Common myeloid progenitor, CD34-positive (primary cell): ENCODE data around the gene S100PBP.

Experiments used
- CTCF ChIA-PET: fragments of 350-600 bp; sonication (Branson Sonifier 250); formaldehyde crosslinking; loops from one replicate; lab custom pipeline; 2021; ENCODE audit warnings: antibody characterized with exemption; lab: Charles Lee
- POLR2A ChIA-PET: fragments of 350-600 bp; sonication (Branson Sonifier 250); formaldehyde crosslinking; loops from one replicate; lab custom pipeline; 2021; ENCODE audit warnings: antibody characterized with exemption; lab: Charles Lee
- DNase-seq, 3 donors: peaks; one replicate each; pipeline versions ENCODE4 v3.0.0 to v3.0.0-alpha.2; 2013
- H3K27ac ChIP-seq, 2 experiments: 1 replicate in 1 of 2; 2 replicates in 1 of 2; pipeline ENCODE4 v1.7.0; 2013; ENCODE audit warnings: inconsistent platforms in 2 of 2, low read length in 2 of 2, mild to moderate bottlenecking in 2 of 2, low read depth in 1 of 2, moderate library complexity in 1 of 2; ENCODE audit not compliant: severe bottlenecking in 2 of 2, insufficient read depth in 1 of 2, poor library complexity in 1 of 2
- H3K27me3 ChIP-seq, 5 experiments: replicated peaks in 2 of 5; 1 replicate in 3 of 5; 2 replicates in 2 of 5; pipeline versions ENCODE4 v1.6.1 to v1.7.0; 2013; ENCODE audit warnings: low read length in 4 of 5, mild to moderate bottlenecking in 2 of 5, moderate library complexity in 2 of 5, inconsistent platforms in 1 of 5; ENCODE audit not compliant: insufficient read depth in 5 of 5, control insufficient read depth in 4 of 5
- H3K36me3 ChIP-seq, 4 experiments: 1 replicate in 2 of 4; 2 replicates in 2 of 4; pipeline versions ENCODE4 v1.6.1 to v1.7.0; 2013; ENCODE audit warnings: low read length in 3 of 4, control low read depth in 1 of 4, mild to moderate bottlenecking in 1 of 4; ENCODE audit not compliant: control insufficient read depth in 4 of 4, insufficient read depth in 4 of 4
- H3K4me1 ChIP-seq, 4 experiments: 1 replicate in 3 of 4; 2 replicates in 1 of 4; pipeline versions ENCODE4 v1.6.1 to v1.7.1; 2013; ENCODE audit warnings: low read length in 3 of 4, mild to moderate bottlenecking in 3 of 4, control low read depth in 1 of 4, inconsistent platforms in 1 of 4, moderate library complexity in 1 of 4; ENCODE audit not compliant: control insufficient read depth in 4 of 4, insufficient read depth in 4 of 4; ENCODE audit errors: control extremely low read depth in 1 of 4
- H3K4me3 ChIP-seq, 7 experiments: 1 replicate in 4 of 7; 2 replicates in 3 of 7; pipeline versions ENCODE4 v1.5.1 to v1.7.0; 2013; ENCODE audit warnings: mild to moderate bottlenecking in 7 of 7, low read length in 6 of 7, moderate library complexity in 6 of 7, inconsistent platforms in 2 of 7, low read depth in 2 of 7, control low read depth in 1 of 7; ENCODE audit not compliant: insufficient read depth in 4 of 7, control insufficient read depth in 1 of 7; ENCODE audit errors: extremely low read depth in 1 of 7
- H3K9me3 ChIP-seq, 5 experiments: 1 replicate in 4 of 5; 2 replicates in 1 of 5; pipeline versions ENCODE4 v1.6.1 to v1.7.1; 2013; ENCODE audit warnings: low read length in 4 of 5, mild to moderate bottlenecking in 2 of 5, inconsistent platforms in 1 of 5, low read depth in 1 of 5, moderate library complexity in 1 of 5; ENCODE audit not compliant: control insufficient read depth in 4 of 5, insufficient read depth in 2 of 5; ENCODE audit errors: control extremely low read depth in 1 of 5
- WGBS: methylation state at CpG from one replicate; pipeline ENCODE4 v1.1.5; 2013; ENCODE audit not compliant: insufficient coverage; 5-methylcytosine and 5-hydroxymethylcytosine counted together

S100PBP gene

GRCh38 chr1:32894681-32895080 lies 77.2 kb downstream of the S100PBP start:
- DNase-seq, result no peak
- WGBS, result 100% methylated on average over 6 of the region's 6 CpGs
- Histone ChIP-seq H3K27me3 (peaks cover 0 to 89% (median 34%) of the 10 kb centered on the region in 5 experiments), H3K4me1 (peaks cover 0 to 16% (median 11%) of the 10 kb centered on the region in 4 experiments), H3K36me3 (no peaks in the 10 kb centered on the region), H3K9me3 (peaks cover 0 to 5% (median 0%) of the 10 kb centered on the region in 5 experiments), H3K27ac (no peak overlapping the region), H3K4me3 (no peak overlapping the region)
- CTCF ChIA-PET, result interaction anchor here (0.9 to 2.5 kb wide), 3 partner anchors 8 to 37 kb away, joined by 3 to 8 read pairs (median 6); partner anchors contain the start of gene HPCA
- POLR2A ChIA-PET, result no interaction called here

- H3K27me3 ChIP-seq, result peaks cover 0 to 89% (median 37%) of the 10 kb centered on the region in 5 experiments
- H3K9me3 ChIP-seq, result peaks cover 0 to 5% (median 0%) of the 10 kb centered on the region in 5 experiments
- no peak overlapping the region for H3K27ac ChIP-seq
- POLR2A ChIA-PET, result no interaction called here
- DNase-seq, result no peak
- no peak overlapping the region for H3K4me3 ChIP-seq
- WGBS, result 92% methylated on average over 23 of the region's 26 CpGs
- no peaks in the 10 kb centered on the region for H3K36me3 ChIP-seq
- peaks cover 0 to 17% (median 11%) of the 10 kb centered on the region in 4 experiments for H3K4me1 ChIP-seq
- CTCF ChIA-PET, result interaction anchor here (0.9 to 1.4 kb wide), 3 partner anchors 7 to 37 kb away, joined by 3 to 6 read pairs (median 5); partner anchors contain the start of gene HPCA
Observed at GRCh38 chr1:32895325-32896215, 78.1 kb downstream of the S100PBP start.

- Histone ChIP-seq H3K9me3 (peaks cover 0 to 5% (median 0%) of the 10 kb centered on the region in 5 experiments), H3K27ac (no peak overlapping the region), H3K27me3 (peaks cover 0 to 88% (median 31%) of the 10 kb centered on the region in 5 experiments), H3K4me1 (peaks cover 0 to 23% (median 16%) of the 10 kb centered on the region in 4 experiments), H3K36me3 (no peaks in the 10 kb centered on the region), H3K4me3 (no peak overlapping the region)
- CTCF ChIA-PET, result interaction anchor here (0.8 to 1.4 kb wide), 2 partner anchors 8 to 111 kb away, joined by 3 to 5 read pairs; no protein-coding TSS in a partner anchor
- POLR2A ChIA-PET, result no interaction called here
- WGBS, result 100% methylated on average over 4 of the region's 5 CpGs
- DNase-seq, result no peak
Observed at GRCh38 chr1:32896451-32896850, 79.0 kb downstream of the S100PBP start.

GRCh38 chr1:32897082-32898049 lies 79.9 kb downstream of the S100PBP start:
- H3K27ac ChIP-seq, result no peak overlapping the region
- H3K36me3 ChIP-seq, result no peaks in the 10 kb centered on the region
- ChIA-PET POLR2A (no interaction called here), CTCF (interaction anchor here (0.8 to 1.5 kb wide), 4 partner anchors 9 to 110 kb away, joined by 3 to 5 read pairs (median 4); no protein-coding TSS in a partner anchor)
- no peak overlapping the region for H3K4me3 ChIP-seq
- peaks cover 0 to 25% (median 19%) of the 10 kb centered on the region in 4 experiments for H3K4me1 ChIP-seq
- 93% methylated on average over 11 of the region's 11 CpGs for WGBS
- no peak for DNase-seq
- H3K27me3 ChIP-seq, result peaks cover 4 to 88% (median 25%) of the 10 kb centered on the region in 5 experiments
- H3K9me3 ChIP-seq, result peaks cover 0 to 4% (median 0%) of the 10 kb centered on the region in 5 experiments

GRCh38 chr1:32898056-32898455 lies 80.6 kb downstream of the S100PBP start:
- Histone ChIP-seq H3K4me3 (no peak overlapping the region), H3K27me3 (peaks cover 4 to 88% (median 25%) of the 10 kb centered on the region in 5 experiments), H3K9me3 (no peaks in the 10 kb centered on the region), H3K36me3 (no peaks in the 10 kb centered on the region), H3K27ac (no peak overlapping the region), H3K4me1 (peaks cover 0 to 18% (median 14%) of the 10 kb centered on the region in 4 experiments)
- CTCF ChIA-PET, result interaction anchor here (0.8 to 1.5 kb wide), 4 partner anchors 9 to 108 kb away, joined by 3 to 4 read pairs (median 4); no protein-coding TSS in a partner anchor
- DNase-seq, result no peak
- whole genome bisulfite sequencing, result 95% methylated on average over 8 of the region's 9 CpGs
- POLR2A ChIA-PET, result no interaction called here

GRCh38 chr1:32898958-32899357 lies 81.5 kb downstream of the S100PBP start:
- DNase-seq, result no peak
- peaks cover 7 to 79% (median 26%) of the 10 kb centered on the region in 5 experiments for H3K27me3 ChIP-seq
- H3K4me3 ChIP-seq, result no peak overlapping the region
- H3K4me1 ChIP-seq, result peaks cover 0 to 10% (median 9%) of the 10 kb centered on the region in 4 experiments
- no peak overlapping the region for H3K27ac ChIP-seq
- H3K36me3 ChIP-seq, result no peaks in the 10 kb centered on the region
- POLR2A ChIA-PET, result no interaction called here
- no peaks in the 10 kb centered on the region for H3K9me3 ChIP-seq
- WGBS, result 100% methylated on average over 2 of the region's 3 CpGs
- CTCF ChIA-PET, result interaction anchor here (0.7 to 1.9 kb wide), 5 partner anchors 9 to 23 kb away, joined by 3 to 9 read pairs (median 4); partner anchors contain the start of gene HPCA
